HepG2 (cell line): Measurements from ENCODE around the gene ZNF561. TPM values are rescaled to one million over a fixed set of nuclear protein-coding genes. Genes with fewer than 3 reads are reported as not detected.

Source experiments
- ARNT2 ChIP-seq: sonication (generic); formaldehyde crosslinking; IDR thresholded peaks from 2 replicates; pipeline ENCODE4 v1.8.0; 2022; ENCODE audit warnings: mild to moderate bottlenecking, low read depth, missing genetic modification reagents, moderate library complexity
- BHLHE40 ChIP-seq: IDR thresholded peaks from 2 replicates; pipeline ENCODE4 v1.6.1; 2011; ENCODE audit warnings: low read length, improper control_type of control experiment
- DZIP1 ChIP-seq: sonication (generic); formaldehyde crosslinking; IDR thresholded peaks from 2 replicates; pipeline ENCODE4 v1.5.0; 2020; ENCODE audit warnings: mild to moderate bottlenecking, missing genetic modification reagents
- ETV6 ChIP-seq: sonication (generic); formaldehyde crosslinking; conservative IDR thresholded peaks from 2 replicates; pipeline ENCODE4 v1.4.0; 2020; ENCODE audit warnings: missing genetic modification reagents
- GRHL1 ChIP-seq: sonication (generic); formaldehyde crosslinking; conservative IDR thresholded peaks from 2 replicates; pipeline ENCODE4 v1.8.0; 2022; ENCODE audit warnings: missing genetic modification reagents
- HDAC2 ChIP-seq: sonication (generic); formaldehyde crosslinking; IDR thresholded peaks from 2 replicates; pipeline ENCODE4 v1.4.0; 2020; ENCODE audit warnings: missing genetic modification reagents
- MAFG ChIP-seq: sonication (generic); formaldehyde crosslinking; IDR thresholded peaks from 2 replicates; pipeline ENCODE4 v1.5.1; 2020; ENCODE audit warnings: mild to moderate bottlenecking, missing genetic modification reagents
- MYNN ChIP-seq: sonication (generic); formaldehyde crosslinking; IDR thresholded peaks from 2 replicates; pipeline ENCODE4 v1.4.0; 2020; ENCODE audit warnings: mild to moderate bottlenecking, low read depth, missing genetic modification reagents
- PCBP2 ChIP-seq: fragments of 200-400 bp; formaldehyde crosslinking; optimal IDR thresholded peaks from 2 replicates; pipeline ENCODE3; 2018; ENCODE audit warnings: low read length, low read depth; ENCODE audit not compliant: poor library complexity, severe bottlenecking
- PLRG1 ChIP-seq: fragments of 450-650 bp; conservative IDR thresholded peaks from 2 replicates; pipeline ENCODE4 v1.6.1; 2016
- POLR2A ChIP-seq, 2 experiments: IDR thresholded peaks; 2 replicates each; pipeline ENCODE4 v1.6.1; 2011; ENCODE audit warnings: low read depth in 2 of 2, low read length in 2 of 2, mild to moderate bottlenecking in 1 of 2, moderate library complexity in 1 of 2; ENCODE audit not compliant: insufficient read depth in 1 of 2
- POLR2AphosphoS5 ChIP-seq: IDR thresholded peaks from 2 replicates; pipeline ENCODE4 v1.6.1; 2012; ENCODE audit warnings: low read depth, low read length
- RBFOX2 ChIP-seq: fragments of 200-400 bp; formaldehyde crosslinking; IDR thresholded peaks from 2 replicates; pipeline ENCODE4 v1.6.1; 2017; ENCODE audit warnings: low read depth, mild to moderate bottlenecking, low read length
- REL ChIP-seq: sonication (generic); formaldehyde crosslinking; conservative IDR thresholded peaks from 2 replicates; pipeline ENCODE4 v1.8.0; 2022; ENCODE audit warnings: mild to moderate bottlenecking, missing genetic modification reagents, moderate library complexity
- RELA ChIP-seq: sonication (generic); formaldehyde crosslinking; IDR thresholded peaks from 2 replicates; pipeline ENCODE4 v1.4.0; 2020; ENCODE audit warnings: missing genetic modification reagents
- RFX5 ChIP-seq: IDR thresholded peaks from 2 replicates; pipeline ENCODE4 v1.6.1; 2011; ENCODE audit warnings: low read depth, low read length, improper control_type of control experiment
- RNF219 ChIP-seq: sonication (generic); formaldehyde crosslinking; IDR thresholded peaks from 2 replicates; pipeline ENCODE4 v1.5.0; 2020; ENCODE audit warnings: mild to moderate bottlenecking, missing genetic modification reagents
- ZNF18 ChIP-seq: sonication (generic); formaldehyde crosslinking; IDR thresholded peaks from 2 replicates; pipeline ENCODE4 v1.8.0; 2022; ENCODE audit warnings: mild to moderate bottlenecking, missing genetic modification reagents; ENCODE audit not compliant: insufficient replicate concordance
- ZNF24 ChIP-seq: fragments of 450-650 bp; IDR thresholded peaks from 2 replicates; pipeline ENCODE4 v1.6.1; 2017; ENCODE audit warnings: antibody characterized with exemption, mild to moderate bottlenecking
- ZNF550 ChIP-seq: sonication (generic); formaldehyde crosslinking; IDR thresholded peaks from 2 replicates; pipeline ENCODE4 v1.4.0; 2020; ENCODE audit warnings: mild to moderate bottlenecking, missing genetic modification reagents, borderline replicate concordance
- ZNF672 ChIP-seq: sonication (generic); formaldehyde crosslinking; IDR thresholded peaks from 2 replicates; pipeline ENCODE4 v1.8.1; 2022; ENCODE audit warnings: missing genetic modification reagents
- polyA plus RNA-seq, 8 experiments: library from polyadenylated mRNA; depleted of rRNA in 3 of 8; stranded (reverse) in 7 of 8; unstranded in 1 of 8; fragments of >200 nt; fragmentation: Illumina TruSeq in 4 of 8; extraction: Trizol in 4 of 8; gene quantifications; 2 replicates each; pipeline versions ENCODE4 v1.2.1 to v1.2.3, GENCODE V29; 2011 to 2016; ENCODE audit warnings: low read depth in 4 of 8, missing spikeins in 1 of 8, mixed read lengths in 1 of 8; ENCODE audit not compliant: insufficient read depth in 1 of 8
- total RNA-seq, 5 experiments: library from RNA; depleted of rRNA; stranded (reverse); fragments of >200 nt; fragmentation: Illumina TruSeq; extraction: Trizol; gene quantifications; 2 replicates each; pipeline ENCODE4 v1.2.3, GENCODE V29; 2016; ENCODE audit warnings: low read depth in 1 of 5

ZNF561 gene
- total and polyA plus RNA-seq, 2 of the 13 experiments (the other 11 are each of a cell fraction or from before 2014, with no cell fraction given) = 19.8 to 35.1 TPM

- no peak for TF ChIP-seq REL
- no peak for TF ChIP-seq BHLHE40
- TF ChIP-seq ZNF24 = no peak
- no peak for TF ChIP-seq RELA (CRISPR knock-in tag)
- TF ChIP-seq ZNF18 (CRISPR knock-in tag) = peak; percentile 93
- no peak for TF ChIP-seq MYNN
- TF ChIP-seq RBFOX2 = peak; percentile 89
- no peak for TF ChIP-seq PCBP2
- TF ChIP-seq POLR2A (IDR thresholded peaks at IDR 0.05; ENCODE audit: insufficient read depth in 1 of 2, low read depth in 2 of 2, low read length in 2 of 2) = peak; percentile 93 to 95
- no peak for TF ChIP-seq ETV6
- TF ChIP-seq GRHL1 = no peak
- TF ChIP-seq ARNT2 (CRISPR knock-in tag) = peak; percentile 65; the same call in 1 of the 2 replicates
- no peak for TF ChIP-seq ZNF550 (CRISPR knock-in tag)
- TF ChIP-seq RNF219 (CRISPR knock-in tag) = no peak
- no peak; the same call in 1 of the 2 replicates for TF ChIP-seq HDAC2 (CRISPR knock-in tag)
- TF ChIP-seq POLR2AphosphoS5 = peak; percentile 97
- TF ChIP-seq MAFG (CRISPR knock-in tag) = no peak
- 0 out of 2 replicates have a peak, but pooled peaks have one; percentile 30 for TF ChIP-seq RFX5
- TF ChIP-seq DZIP1 (CRISPR knock-in tag) = peak; percentile 68; the same call in 1 of the 2 replicates
- no peak for TF ChIP-seq PLRG1
- no peak for TF ChIP-seq ZNF672 (CRISPR knock-in tag)
Observed at GRCh38 chr19:9584073-9584833, 36.8 kb downstream of the ZNF561 start, which contains the start of gene ZNF121 (continued).
